ENCODE results near the gene TMEM225B.

DNA sequence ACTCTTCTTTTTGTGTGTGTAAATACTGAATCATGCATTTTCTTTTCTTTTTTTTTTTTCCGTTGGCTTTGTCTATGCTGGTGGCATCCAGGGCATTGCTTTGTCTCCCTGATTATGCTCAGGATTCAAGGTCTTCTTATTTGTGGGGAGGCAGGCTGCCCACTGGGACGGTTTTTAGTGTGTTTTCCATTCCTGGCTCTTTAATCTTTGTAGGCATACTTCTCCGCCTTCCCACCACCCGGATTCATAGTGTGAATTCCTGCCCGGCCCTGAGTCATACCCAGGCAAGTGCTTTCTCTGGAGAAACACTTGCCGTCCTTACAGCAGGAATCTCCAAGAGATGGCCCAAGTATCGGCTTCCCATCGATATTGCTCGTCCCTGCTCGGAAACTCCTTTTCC, 34.4 kb upstream of the TMEM225B start:
- TF ChIP-seq, protein P1, sequence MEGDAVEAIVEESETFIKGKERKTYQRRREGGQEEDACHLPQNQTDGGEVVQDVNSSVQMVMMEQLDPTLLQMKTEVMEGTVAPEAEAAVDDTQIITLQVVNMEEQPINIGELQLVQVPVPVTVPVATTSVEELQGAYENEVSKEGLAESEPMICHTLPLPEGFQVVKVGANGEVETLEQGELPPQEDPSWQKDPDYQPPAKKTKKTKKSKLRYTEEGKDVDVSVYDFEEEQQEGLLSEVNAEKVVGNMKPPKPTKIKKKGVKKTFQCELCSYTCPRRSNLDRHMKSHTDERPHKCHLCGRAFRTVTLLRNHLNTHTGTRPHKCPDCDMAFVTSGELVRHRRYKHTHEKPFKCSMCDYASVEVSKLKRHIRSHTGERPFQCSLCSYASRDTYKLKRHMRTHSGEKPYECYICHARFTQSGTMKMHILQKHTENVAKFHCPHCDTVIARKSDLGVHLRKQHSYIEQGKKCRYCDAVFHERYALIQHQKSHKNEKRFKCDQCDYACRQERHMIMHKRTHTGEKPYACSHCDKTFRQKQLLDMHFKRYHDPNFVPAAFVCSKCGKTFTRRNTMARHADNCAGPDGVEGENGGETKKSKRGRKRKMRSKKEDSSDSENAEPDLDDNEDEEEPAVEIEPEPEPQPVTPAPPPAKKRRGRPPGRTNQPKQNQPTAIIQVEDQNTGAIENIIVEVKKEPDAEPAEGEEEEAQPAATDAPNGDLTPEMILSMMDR (IDR thresholded peaks at IDR 0.05 in 4 of 5, conservative IDR thresholded peaks at IDR 0.05 in 1 of 5): no peak
- no peak for TF ChIP-seq POLR2A (IDR thresholded peaks at IDR 0.05)
